HG03097 (cell line): ENCODE measurements around the gene C12orf76.
"Not testable (repeated sequence)": the region's sequence is repeated elsewhere in the genome, so short reads cannot be mapped to it uniquely, and the experiment has no call there.

Source experiments
- ATAC-seq: cut with Tn5 transposase; IDR thresholded peaks from one replicate; pipeline ENCODE4 v1.9.1; 2021; ENCODE audit not compliant: unreplicated experiment, low FRiP score

C12orf76 gene, protein sequence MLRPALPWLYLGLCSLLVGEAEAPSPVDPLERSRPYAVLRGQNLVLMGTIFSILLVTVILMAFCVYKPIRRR

DNA sequence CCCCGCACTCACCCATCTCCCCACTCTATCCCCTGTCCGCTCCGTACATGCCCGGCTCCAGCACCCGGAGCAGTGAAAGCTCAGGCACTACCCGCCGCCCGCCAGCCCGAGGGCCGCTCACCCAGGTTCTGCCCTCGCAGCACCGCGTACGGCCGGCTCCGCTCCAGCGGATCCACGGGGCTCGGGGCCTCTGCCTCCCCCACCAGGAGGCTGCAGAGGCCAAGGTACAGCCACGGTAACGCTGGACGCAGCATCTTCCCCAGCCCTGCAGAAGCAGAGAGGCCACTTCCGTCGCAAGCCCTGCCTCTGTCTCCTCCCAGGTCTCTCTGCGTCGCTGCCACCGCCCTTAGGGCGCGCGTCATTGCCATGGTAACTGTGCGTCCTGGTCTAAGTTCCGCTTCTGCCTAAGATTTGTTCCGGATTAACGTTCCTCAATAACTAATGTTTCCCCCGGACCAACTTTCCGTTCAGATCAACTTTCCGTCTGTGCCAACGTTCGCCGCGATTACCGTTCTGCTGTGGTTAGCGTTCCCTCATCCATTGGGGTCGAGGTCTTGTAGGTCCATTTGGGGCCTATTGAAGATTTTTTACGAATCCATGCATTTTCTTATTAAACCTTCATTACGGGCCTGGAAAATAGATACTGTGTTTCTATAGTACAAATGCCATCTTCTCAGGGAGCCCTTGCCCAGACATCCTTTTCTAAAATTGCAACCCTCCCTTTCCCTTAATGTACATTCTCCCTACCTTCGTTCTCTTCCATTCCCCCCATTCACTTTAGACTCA lies at the start of gene C12orf76:
C12orf76 (minus strand) TSS at position 281 of the 786 bp plus-strand sequence; CDS start at position 254, 27 bp downstream.
- peak; percentile 98 for ATAC-seq

DNA sequence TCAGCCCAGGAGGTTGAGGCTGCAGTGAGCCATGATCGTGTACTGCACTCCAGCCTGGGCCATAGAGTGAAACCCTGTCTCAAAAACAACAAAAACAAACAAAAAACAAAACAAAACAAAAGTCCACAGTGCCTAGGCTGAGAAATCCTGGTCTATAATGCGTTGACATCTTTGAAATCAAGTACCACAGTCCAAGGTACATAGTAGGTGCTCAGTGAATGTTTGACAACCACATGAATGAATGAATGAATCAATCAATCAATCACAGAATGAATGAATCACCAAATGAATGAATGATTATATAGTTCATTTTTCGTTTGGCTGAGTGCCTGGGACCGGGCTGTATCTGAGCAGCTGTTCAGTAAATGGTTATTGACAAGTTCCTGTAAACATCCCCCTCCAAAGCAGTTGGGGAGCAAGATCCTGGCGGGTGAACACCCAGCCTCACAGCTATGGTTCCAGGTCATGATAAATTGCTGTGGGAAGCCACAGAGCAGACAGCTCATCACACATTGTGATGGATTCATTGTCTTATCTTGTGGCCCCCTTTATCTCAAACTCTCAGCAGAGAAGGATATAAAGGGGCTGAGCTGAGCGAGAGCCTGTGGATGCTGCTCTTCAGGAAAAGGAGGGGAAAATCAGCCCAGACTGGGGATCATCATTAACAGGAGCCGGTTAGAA lies 45.4 kb upstream of the C12orf76 start:
- ATAC-seq, result no peak

DNA sequence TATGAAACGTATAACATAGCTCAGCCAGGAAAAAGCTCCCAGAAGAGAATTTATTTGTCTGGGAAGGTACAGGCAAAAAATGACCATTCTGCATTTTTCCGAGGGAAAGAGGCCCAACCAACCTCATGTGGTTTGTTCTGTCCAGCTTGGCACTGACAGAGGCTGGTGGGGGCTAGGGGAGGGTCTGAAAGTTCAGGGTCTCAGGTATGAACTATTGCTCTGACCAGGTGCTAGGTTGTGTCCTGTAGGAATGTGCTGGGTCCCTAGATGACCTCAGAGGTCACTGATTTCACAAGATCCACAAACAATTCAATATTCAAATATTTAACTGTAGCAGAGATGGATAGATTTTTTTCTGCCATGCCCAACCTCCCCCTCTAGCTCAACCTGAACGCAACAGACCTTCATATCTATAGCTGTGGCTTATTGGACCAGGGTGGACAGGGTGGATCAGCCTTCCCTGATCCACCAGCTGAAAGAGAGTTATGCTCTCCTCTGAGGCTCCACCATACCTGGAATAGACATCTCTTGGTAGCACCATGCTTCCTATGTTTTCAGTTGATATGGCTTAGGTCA lies 42.9 kb upstream of the C12orf76 start:
- ATAC-seq, result no peak

DNA sequence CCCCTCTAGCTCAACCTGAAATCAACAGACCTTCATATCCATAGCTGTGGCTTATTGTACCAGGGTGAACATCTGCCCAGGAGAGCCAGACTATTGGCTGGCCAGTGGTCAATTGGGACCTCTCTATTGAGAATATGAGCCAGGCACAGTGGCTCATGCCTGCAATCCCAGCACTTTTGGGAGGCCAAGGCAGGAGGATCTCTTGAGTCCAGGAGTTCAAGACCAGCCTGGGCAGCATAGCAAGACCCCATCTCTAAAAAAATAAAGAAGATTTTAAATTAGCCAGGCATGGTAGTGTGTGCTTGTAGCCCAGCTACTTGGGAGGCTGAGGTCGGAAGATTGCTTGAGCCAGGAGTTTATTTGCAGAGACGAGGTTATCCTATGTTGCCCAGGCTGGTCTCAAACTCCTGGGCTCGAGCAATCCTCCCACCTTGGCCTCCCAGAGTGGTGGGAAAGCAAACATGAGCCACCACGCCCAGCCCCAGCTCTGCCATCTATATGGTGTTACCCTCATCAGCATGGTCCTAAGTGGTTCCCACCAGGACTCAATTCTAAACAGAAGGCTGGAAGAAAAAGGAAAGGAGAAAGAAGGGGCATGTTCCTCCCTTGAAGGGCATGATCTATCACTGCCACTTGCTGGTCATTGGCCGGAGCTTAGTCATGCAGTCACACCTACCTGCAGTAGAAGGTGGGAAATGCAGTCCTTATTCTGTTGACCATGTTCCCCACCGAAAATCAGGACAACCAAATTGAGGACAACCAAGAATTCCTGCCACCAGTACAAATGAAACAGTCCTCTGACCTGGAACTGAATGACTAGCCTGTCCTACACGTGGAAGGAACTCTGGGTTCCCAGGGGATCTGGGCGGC lies 42.2 kb upstream of the C12orf76 start:
- no peak for ATAC-seq

DNA sequence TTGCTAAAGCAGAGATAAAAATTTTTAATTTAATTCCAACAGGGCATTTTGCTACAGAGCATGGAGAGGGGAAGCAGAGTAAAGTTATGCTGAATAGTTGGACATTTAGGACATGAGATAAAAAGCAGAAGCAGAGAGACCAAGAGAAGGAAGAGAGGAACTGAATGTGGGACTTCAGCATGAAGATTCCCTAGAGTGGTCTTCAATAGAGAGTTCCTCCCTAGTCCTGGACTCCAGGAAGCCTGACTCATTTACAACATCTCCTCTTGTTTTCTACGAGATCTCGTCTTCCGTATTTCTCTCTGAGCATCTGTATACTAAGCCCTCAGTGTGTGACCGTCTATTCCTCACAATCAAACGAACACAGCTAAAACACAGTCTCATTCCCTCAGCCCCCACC lies 40.6 kb upstream of the C12orf76 start:
- ATAC-seq, result no peak

DNA sequence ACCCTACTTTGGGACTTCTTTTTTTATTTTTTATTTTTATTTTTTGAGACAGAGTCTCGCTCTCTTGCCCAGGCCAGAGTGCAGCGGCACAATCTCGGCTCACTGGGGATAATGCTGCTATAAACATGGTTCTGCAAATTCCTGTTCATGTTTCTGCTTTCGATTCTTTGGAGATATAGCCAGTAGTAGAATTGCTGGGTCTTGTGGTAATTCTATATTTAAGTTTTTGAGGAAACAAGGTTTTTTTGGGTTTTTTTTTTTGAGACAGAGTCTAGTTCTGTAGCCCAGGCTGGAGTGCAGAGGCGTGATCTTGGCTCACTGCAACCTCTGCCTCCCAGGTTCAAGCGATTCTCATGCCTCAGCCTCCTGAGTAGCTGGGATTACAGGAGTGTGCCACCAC lies 39.9 kb upstream of the C12orf76 start:
- not testable (repeated sequence) for ATAC-seq

DNA sequence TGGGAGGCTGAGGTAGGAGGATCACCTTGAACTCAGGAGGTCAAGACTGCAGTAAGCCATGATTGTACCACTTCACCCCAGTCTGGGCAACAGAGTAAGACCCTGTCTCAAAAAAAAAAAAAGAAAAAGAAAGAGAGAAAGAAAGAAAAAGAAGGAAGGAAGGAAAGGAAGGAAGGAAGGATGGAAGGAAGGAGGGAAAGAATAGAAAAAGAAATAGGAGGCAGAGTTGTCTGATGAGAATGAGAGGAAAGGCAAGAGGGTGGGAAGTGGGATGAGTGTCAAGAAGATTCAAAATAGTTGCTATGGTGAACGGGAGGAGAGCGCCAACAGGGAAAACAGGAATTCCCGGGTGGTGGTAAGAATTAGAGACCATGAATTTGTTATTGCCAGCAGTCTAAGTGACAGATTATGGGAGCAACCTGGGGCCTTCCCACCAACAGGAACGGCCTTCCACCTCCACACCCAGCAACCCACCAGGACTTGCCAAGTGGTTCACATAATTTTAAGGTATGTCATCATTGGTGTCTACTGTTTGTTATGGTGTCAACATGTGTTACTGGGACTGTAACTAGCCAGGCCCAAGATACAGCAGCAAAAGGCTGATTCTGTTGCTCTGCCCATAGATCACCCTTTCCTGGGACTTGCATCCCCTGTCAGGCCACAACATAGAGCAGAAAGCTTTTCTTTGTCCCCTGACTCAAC lies 36.1 kb upstream of the C12orf76 start:
- no peak for ATAC-seq

DNA sequence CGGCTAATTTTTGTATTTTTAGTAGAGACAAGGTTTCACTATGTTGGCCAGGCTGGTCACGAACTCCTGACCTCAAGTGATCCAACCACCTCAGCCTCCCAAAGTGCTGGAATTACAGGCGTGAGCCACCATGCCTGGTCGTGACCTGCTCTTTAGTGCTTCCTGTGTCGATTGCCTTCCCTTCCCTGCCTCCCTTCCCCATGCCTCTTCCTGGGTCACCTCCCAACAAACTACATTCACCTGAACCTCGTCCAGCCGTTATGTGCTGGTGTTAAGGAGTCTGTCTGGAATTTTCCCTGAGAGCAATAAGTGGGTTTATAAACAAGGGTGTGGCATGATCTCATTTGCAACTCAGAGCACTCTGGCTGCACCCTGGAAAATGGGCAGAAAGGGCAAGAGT lies 32.1 kb upstream of the C12orf76 start:
- no peak for ATAC-seq

DNA sequence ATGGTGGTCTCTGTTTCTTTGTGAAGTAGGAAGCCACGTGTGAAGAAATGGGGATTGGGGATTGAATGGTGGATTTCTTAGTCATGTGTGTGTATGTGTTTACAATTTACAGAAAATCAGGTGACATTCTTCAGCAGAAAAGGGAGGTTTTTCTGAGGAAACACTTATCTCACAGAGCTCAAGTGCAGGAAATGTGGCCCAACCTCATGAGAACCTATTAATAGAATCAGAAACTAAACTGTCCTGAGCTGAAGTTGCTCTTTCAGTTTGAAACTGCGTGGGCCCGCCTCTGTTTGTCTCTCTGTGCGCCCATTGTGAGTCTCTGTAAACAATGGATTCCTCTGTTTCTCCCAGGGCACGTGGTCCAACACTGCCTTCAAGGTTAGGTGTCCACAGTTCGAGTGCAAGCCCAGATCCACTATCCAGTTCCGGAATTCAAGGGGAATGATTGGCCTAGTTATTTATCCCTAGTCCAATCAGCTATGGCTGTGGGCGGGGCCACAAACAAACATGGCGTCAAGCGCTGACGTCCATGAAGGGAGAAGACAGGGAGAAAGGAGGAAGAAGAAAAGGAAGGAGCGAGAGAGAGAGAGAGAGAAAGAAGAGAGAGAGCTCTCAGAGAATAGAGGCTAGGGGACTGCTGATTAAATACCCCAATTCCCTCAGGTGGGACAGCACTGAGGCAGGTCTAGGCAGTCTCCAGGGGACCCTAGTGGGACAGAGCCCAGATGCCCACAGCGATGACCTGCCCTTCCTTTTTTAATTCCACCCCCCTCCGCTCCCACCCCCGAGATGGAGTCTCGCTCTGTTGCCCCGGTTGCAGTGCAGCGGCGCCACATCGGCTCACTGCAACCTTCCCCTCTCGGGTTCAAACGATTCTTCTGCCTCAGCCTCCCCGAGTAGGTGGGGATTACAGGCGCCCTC lies 31.4 kb upstream of the C12orf76 start:
- peak; percentile 82 for ATAC-seq

DNA sequence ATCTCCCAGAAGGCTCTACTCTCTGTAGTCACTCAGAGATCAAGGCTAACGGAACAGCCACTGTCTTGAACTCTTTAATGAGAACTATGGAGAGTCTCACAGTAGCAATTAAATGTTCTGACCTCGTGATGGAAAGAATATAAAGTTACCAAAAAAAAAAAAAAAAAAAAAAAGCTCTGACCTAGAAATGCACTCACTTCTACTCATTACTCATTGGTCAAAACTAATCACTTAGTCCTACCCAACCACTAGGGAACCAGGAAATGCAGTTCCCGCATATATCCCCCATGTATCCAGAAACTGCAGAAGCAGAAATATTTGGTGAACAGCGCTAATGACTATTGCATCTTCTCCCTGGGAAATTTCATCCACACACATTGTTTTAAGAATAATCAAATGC lies 29.5 kb upstream of the C12orf76 start:
- ATAC-seq, result no peak

DNA sequence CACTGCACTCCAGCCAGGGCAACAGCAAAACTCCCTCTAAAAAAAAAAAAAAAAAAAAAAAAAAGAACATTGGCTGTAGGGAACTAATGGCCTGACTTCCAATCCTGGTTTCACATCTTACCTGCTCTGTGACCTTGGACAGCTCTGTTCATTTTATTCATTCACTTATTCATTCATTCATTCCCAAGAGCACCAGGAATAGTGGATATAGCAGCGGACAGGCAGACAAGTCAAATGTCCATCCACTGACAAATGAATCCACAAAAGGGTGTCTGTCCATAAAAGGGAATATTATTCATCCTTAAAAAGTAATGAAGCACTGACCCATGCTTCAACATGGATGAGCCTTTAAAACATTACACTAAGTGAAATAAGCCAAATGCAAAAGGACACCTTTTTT lies 27.6 kb upstream of the C12orf76 start:
- ATAC-seq, result no peak

DNA sequence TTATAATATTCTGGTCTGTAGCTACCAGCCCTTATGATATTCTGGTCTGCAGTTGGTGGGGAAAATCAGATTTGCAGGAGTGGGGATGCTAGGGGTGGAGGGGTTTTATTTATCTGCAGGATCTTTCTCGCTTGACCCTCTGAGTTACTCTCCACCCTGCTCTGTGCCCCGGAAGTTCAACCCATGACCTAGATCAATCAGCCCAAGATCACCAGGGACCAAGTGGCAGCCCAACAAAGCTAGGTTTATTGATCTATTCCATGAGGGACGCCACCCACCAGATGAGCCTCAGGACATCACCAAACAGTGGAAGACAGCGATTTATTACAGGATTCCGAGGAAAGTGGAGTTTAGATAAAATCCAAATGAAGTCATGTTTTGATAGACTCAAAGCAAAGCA lies 25.8 kb upstream of the C12orf76 start:
- no peak for ATAC-seq

DNA sequence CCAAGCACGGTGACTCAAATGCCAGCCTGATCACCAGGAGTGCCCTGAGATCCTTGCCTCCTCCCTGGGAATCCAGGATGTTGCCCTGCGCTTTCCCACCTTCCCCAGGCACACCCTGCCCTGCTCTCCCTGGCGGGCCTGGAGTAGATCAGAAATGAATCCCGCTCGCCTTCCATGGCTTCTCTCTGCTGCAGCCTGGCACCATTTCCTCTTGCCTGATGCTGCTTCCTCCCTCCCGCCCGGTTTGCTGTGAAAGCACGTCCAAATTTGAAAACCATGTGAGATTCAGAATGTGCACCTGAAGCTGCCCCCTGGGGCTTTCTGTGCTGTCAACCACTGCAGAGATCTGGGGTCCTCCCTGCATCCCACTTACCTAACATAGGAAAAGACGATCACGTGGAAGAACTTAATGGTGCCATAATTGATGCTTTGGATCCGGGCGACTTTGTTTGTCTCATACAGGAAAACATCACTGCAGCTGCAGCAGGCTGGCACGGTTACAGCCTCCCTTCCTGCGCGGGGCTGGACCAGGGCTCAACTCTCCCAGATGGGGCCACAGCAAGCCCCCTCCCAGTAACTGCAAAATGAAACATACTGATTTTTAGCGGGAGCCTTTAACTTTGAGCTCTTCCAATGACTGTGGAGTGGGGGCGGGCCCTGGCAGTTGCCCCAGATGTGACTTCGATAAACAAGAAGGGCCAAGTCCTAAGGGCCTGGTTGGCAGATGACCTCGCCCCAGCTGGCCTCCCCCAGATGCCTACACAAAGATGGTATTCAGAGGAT lies 24.9 kb upstream of the C12orf76 start:
- ATAC-seq, result no peak

DNA sequence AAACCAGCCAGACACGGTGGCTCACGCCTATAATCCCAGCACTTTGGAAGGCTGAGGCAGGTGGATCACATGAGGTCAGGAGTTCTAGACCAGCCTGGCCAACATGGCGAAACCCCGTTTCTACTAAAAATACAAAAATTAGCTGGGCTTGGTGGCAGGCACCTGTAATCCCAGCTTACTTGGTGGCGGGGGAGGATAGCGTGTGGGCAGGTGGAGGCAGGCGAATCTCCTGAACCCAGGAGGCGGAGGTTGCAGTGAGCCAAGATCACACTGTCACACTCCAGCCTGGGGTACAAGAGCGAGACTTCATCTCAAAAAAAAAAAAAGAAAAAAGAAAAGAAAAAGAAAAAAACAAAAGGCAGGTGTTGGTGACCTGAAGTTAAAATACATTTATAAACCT lies 24.3 kb upstream of the C12orf76 start:
- ATAC-seq, result not testable (repeated sequence)

DNA sequence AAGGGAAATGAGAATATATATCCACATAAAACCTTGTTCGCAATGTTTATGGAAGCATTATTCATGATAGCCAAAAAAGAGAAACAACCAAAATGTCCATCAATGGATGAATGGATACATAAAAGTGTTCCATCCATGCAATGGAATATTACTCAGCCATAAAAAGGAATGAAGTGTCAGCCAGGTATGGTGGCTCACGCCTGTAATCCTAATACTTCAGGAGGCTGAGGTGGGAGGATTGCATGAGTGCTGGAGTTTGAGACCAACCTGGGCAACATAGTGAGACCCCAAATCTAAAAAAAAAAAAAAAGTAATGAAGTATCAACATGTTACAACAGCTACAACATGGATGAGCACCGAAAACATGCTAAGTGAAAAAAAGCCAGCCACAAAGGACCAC lies 23.6 kb upstream of the C12orf76 start:
- no peak for ATAC-seq

DNA sequence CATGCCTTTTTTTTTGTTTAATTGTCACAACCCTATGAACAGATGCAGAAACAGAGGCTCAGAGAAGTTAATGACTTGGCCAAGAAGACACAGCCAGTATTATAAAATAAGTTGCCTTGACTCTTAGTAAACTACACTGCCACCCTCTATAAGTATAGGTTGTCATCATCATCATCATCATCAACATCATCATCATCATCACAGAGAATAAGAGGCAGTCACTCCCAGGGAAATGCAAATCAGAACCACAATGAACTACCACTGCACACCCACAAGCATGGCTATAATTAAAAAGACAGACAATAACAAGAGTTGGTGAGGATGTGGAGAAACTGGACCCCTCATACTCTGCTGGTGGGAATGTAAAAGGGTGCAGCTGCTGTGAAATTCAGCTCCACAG lies 23.2 kb upstream of the C12orf76 start:
- ATAC-seq, result no peak

DNA sequence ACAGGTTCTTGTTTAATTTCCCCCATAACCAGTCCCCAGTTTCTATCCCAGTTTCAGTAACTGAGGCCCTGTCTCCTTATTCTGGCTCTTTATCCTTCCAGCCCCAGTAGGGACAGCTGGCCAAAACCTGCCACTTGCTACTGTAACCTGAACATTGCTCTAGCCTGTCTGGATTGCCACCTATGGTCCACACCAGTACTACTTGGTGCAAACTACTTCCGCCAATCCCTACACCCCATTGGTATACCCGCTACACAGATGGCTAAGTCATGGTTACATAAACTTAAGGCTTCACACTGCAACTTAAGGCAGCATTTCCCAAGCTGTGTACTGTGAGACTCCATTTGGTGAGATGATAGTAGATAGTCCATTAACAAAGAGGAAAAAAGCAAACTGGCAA lies 20.3 kb upstream of the C12orf76 start:
- no peak for ATAC-seq

DNA sequence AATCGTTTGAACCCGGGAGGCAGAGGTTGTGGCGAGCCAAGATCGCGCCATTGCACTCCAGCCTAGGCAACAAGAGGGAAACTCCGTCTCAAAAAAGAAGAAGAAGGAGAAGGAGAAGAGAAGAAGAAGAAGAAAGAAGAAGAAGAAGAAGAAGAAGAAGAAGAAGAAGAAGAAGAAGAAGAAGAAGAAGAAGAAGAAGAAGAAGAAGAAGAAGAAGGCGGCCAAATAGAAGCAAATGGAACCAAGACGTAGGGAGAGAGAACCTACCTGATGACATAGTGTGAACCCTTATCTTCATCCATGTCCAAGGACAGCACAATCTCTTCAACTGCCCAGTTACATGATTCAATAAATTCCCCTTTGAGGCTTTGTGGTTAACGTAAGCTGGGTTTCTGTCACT lies 19.8 kb upstream of the C12orf76 start:
- not testable (repeated sequence) for ATAC-seq
